H9 (cell line): ENCODE data around the gene TBC1D25. TPM values are rescaled to one million over a fixed set of nuclear protein-coding genes. Genes with fewer than 3 reads are reported as not detected.

Experiments used
- DNase-seq: peaks from one replicate; pipeline ENCODE4 v3.0.0-alpha.2; 2017
- H2AFZ ChIP-seq: one replicate; pipeline ENCODE4 v1.6.1; 2013; ENCODE audit warnings: mild to moderate bottlenecking, low read length, control low read depth, moderate library complexity
- H2AK5ac ChIP-seq: 2 replicates; pipeline ENCODE4 v1.6.1; 2013; ENCODE audit warnings: low read length, control low read depth, mixed read lengths; ENCODE audit not compliant: insufficient read length
- H2BK120ac ChIP-seq: one replicate; pipeline ENCODE4 v1.6.1; 2013; ENCODE audit warnings: low read depth, mild to moderate bottlenecking, low read length, control low read depth, inconsistent platforms; ENCODE audit not compliant: poor library complexity, severe bottlenecking
- H2BK12ac ChIP-seq: 2 replicates; pipeline ENCODE4 v1.6.1; 2013; ENCODE audit warnings: low read length, control low read depth, mixed read lengths, low read depth; ENCODE audit not compliant: insufficient read length
- H2BK15ac ChIP-seq: 2 replicates; pipeline ENCODE4 v1.6.1; 2013; ENCODE audit warnings: low read depth, low read length, control low read depth
- H2BK20ac ChIP-seq: one replicate; pipeline ENCODE4 v1.6.1; 2013; ENCODE audit warnings: low read depth, mild to moderate bottlenecking, low read length, control low read depth, inconsistent platforms; ENCODE audit not compliant: poor library complexity, severe bottlenecking
- H2BK5ac ChIP-seq: 2 replicates; pipeline ENCODE4 v1.6.1; 2013; ENCODE audit warnings: low read length, control low read depth, mixed read lengths; ENCODE audit not compliant: insufficient read length
- H3K14ac ChIP-seq: 2 replicates; pipeline ENCODE4 v1.6.1; 2013; ENCODE audit warnings: low read length, control low read depth; ENCODE audit not compliant: insufficient read depth
- H3K18ac ChIP-seq: 2 replicates; pipeline ENCODE4 v1.6.1; 2013; ENCODE audit warnings: low read depth, mild to moderate bottlenecking, mixed read lengths, low read length, control low read depth; ENCODE audit not compliant: insufficient read length
- H3K23ac ChIP-seq: 2 replicates; pipeline ENCODE4 v1.6.1; 2013; ENCODE audit warnings: low read length, control low read depth, mixed read lengths, low read depth; ENCODE audit not compliant: insufficient read length
- H3K23me2 ChIP-seq: 2 replicates; pipeline ENCODE4 v1.6.1; 2013; ENCODE audit warnings: low read depth, mild to moderate bottlenecking, mixed read lengths, low read length, control low read depth; ENCODE audit not compliant: insufficient read length, poor library complexity, severe bottlenecking
- H3K27ac ChIP-seq: 2 replicates; pipeline ENCODE4 v1.5.1; 2013; ENCODE audit warnings: low read length, control low read depth, mixed read lengths, low read depth; ENCODE audit not compliant: insufficient read length
- H3K27me3 ChIP-seq: 2 replicates; pipeline ENCODE4 v1.6.1; 2013; ENCODE audit warnings: low read length, control low read depth, inconsistent platforms; ENCODE audit not compliant: insufficient read depth
- H3K4ac ChIP-seq: 2 replicates; pipeline ENCODE4 v1.6.1; 2013; ENCODE audit warnings: low read depth, mild to moderate bottlenecking, control low read depth, inconsistent platforms, low read length, moderate library complexity
- H3K4me1 ChIP-seq: 2 replicates; pipeline ENCODE4 v1.6.1; 2013; ENCODE audit warnings: low read length, control low read depth, inconsistent platforms; ENCODE audit not compliant: insufficient read depth
- H3K4me2 ChIP-seq: 2 replicates; pipeline ENCODE4 v1.6.1; 2013; ENCODE audit warnings: low read length, control low read depth, mixed read lengths; ENCODE audit not compliant: insufficient read length, insufficient read depth
- H3K56ac ChIP-seq: 2 replicates; pipeline ENCODE4 v1.6.1; 2013; ENCODE audit warnings: low read depth, mild to moderate bottlenecking, mixed read lengths, low read length, control low read depth; ENCODE audit not compliant: insufficient read length
- H3K79me1 ChIP-seq: 2 replicates; pipeline ENCODE4 v1.6.1; 2013; ENCODE audit warnings: low read depth, mild to moderate bottlenecking, moderate library complexity, low read length, control low read depth, inconsistent platforms; ENCODE audit not compliant: insufficient read depth, poor library complexity, severe bottlenecking
- H3K79me2 ChIP-seq: 2 replicates; pipeline ENCODE4 v1.6.1; 2013; ENCODE audit warnings: low read length, control low read depth, inconsistent platforms; ENCODE audit not compliant: insufficient read depth
- H3K9ac ChIP-seq: 2 replicates; pipeline ENCODE4 v1.6.1; 2013; ENCODE audit warnings: low read length, control low read depth, mixed read lengths; ENCODE audit not compliant: insufficient read length; ENCODE audit errors: extremely low read depth
- H3K9me3 ChIP-seq: one replicate; pipeline ENCODE4 v1.6.1; 2013; ENCODE audit warnings: low read depth, low read length, inconsistent platforms; ENCODE audit not compliant: control insufficient read depth
- H3T11ph ChIP-seq: one replicate; pipeline ENCODE4 v1.6.1; 2013; ENCODE audit warnings: mild to moderate bottlenecking, low read length, control low read depth, inconsistent platforms
- H4K20me1 ChIP-seq: one replicate; pipeline ENCODE4 v1.6.1; 2013; ENCODE audit not compliant: control insufficient read depth, insufficient read length, insufficient read depth
- H4K5ac ChIP-seq: 2 replicates; pipeline ENCODE4 v1.6.1; 2013; ENCODE audit warnings: low read depth, mild to moderate bottlenecking, mixed read lengths, low read length, control low read depth; ENCODE audit not compliant: insufficient read length
- H4K8ac ChIP-seq: replicated peaks from 2 replicates; pipeline ENCODE4 v1.6.1; 2013; ENCODE audit warnings: low read length, control low read depth, mixed read lengths, low read depth; ENCODE audit not compliant: insufficient read length
- H4K91ac ChIP-seq: 2 replicates; pipeline ENCODE4 v1.6.1; 2013; ENCODE audit warnings: low read depth, mild to moderate bottlenecking, moderate library complexity, mixed read lengths, low read length, control low read depth; ENCODE audit not compliant: insufficient read length
- H3K27ac Mint-ChIP-seq, 3 experiments: 2 replicates in 2 of 3; 3 replicates in 1 of 3; pipeline ENCODE4 v1.8.0; 2020 to 2021; ENCODE audit warnings: mixed read lengths in 3 of 3, mild to moderate bottlenecking in 1 of 3, moderate library complexity in 1 of 3
- H3K27me3 Mint-ChIP-seq: 2 replicates; pipeline ENCODE4 v1.8.0; 2021; ENCODE audit warnings: low read depth, mild to moderate bottlenecking, moderate library complexity, mixed read lengths
- H3K36me3 Mint-ChIP-seq, 3 experiments: 2 replicates in 2 of 3; 3 replicates in 1 of 3; pipeline ENCODE4 v1.8.0; 2020 to 2021; ENCODE audit warnings: low read depth in 3 of 3, mixed read lengths in 3 of 3; ENCODE audit not compliant: insufficient read depth in 1 of 3
- H3K4me1 Mint-ChIP-seq, 2 experiments: 2 replicates each; pipeline ENCODE4 v1.8.0; 2020; ENCODE audit warnings: mixed read lengths in 2 of 2
- H3K4me3 Mint-ChIP-seq, 2 experiments: 2 replicates in 1 of 2; 3 replicates in 1 of 2; pipeline ENCODE4 v1.8.0; 2020 to 2021; ENCODE audit warnings: mild to moderate bottlenecking in 2 of 2, mixed read lengths in 2 of 2, moderate library complexity in 1 of 2
- H3K9me3 Mint-ChIP-seq, 2 experiments: 2 replicates in 1 of 2; 3 replicates in 1 of 2; pipeline ENCODE4 v1.8.0; 2020; ENCODE audit warnings: mild to moderate bottlenecking in 2 of 2, mixed read lengths in 2 of 2, moderate library complexity in 1 of 2
- WGBS: extraction: QIAGEN DNeasy Blood & Tissue Kit; methylation state at CpG from one replicate; pipeline ENCODE4 v1.1.7; 2013; ENCODE audit warnings: missing lambda C conversion rate, low lambda C conversion rate, mixed read lengths; ENCODE audit not compliant: insufficient read length; ENCODE audit errors: extremely low coverage; 5-methylcytosine and 5-hydroxymethylcytosine counted together
- total RNA-seq: library from RNA; stranded (reverse); gene quantifications from 2 replicates; pipeline ENCODE4 v1.2.1, GENCODE V29; 2021
- TF ChIP-seq, protein P1 (sequence below): fragments of 200-600 bp; sonication (generic); conservative IDR thresholded peaks from 3 replicates; pipeline ENCODE4 v1.8.0; 2021; ENCODE audit warnings: antibody characterized with exemption, mild to moderate bottlenecking

The TBC1D25 gene
- total RNA-seq, 1 experiment from 2014 or later = 10.2 TPM

DNA sequence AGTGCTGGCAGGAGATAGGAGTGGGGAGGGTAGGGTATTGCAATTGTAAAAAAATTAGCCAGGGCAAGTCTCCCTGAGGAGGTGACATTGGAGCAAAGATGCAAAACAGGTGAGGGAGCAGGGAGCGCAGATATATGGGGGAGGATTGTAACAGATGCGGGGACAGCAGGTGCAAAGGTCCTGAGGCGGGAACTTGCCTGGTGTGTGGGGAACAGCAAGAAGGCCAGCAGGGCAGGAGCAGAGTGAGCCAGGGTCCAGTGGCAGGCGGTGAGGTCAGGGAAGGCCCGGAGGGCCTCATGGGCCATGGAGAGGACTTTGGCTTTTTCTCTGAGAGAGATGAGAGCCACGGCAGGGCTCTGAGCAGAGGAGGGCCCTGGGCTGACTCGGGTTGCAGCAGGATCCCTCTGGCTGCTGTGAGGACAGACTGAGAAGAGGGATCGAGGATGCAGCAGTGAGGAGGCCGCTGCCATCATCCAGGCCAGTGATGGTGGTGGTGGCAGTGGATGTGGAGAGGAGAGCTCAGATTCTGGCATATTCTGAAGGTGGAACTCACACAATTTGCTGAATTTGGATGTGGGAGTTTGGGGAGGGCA lies 24.6 kb upstream of the TBC1D25 start:
- no peak overlapping the region for H2BK15ac ChIP-seq
- H2BK120ac ChIP-seq = no peak overlapping the region
- H4K8ac ChIP-seq = no peak overlapping the region
- no peak overlapping the region for H3K9ac ChIP-seq
- WGBS = no CpG with 5 or more reads among the region's 9 CpGs
- no peaks in the 10 kb centered on the region for H3K4me1 ChIP-seq
- H2AK5ac ChIP-seq = no peak overlapping the region
- H3K79me2 ChIP-seq = no peaks in the 10 kb centered on the region
- H2AFZ ChIP-seq = no peak overlapping the region
- H3K23ac ChIP-seq = no peak overlapping the region
- H3T11ph ChIP-seq = no peak overlapping the region
- H3K18ac ChIP-seq = no peak overlapping the region
- no peak overlapping the region for H3K4me3 Mint-ChIP-seq
- no peak overlapping the region for H4K5ac ChIP-seq
- no peak for DNase-seq
- no peaks in the 10 kb centered on the region for H4K20me1 ChIP-seq
- H3K23me2 ChIP-seq = no peaks in the 10 kb centered on the region
- no peak overlapping the region for H3K14ac ChIP-seq
- no peak overlapping the region for H2BK5ac ChIP-seq
- TF ChIP-seq, protein P1, sequence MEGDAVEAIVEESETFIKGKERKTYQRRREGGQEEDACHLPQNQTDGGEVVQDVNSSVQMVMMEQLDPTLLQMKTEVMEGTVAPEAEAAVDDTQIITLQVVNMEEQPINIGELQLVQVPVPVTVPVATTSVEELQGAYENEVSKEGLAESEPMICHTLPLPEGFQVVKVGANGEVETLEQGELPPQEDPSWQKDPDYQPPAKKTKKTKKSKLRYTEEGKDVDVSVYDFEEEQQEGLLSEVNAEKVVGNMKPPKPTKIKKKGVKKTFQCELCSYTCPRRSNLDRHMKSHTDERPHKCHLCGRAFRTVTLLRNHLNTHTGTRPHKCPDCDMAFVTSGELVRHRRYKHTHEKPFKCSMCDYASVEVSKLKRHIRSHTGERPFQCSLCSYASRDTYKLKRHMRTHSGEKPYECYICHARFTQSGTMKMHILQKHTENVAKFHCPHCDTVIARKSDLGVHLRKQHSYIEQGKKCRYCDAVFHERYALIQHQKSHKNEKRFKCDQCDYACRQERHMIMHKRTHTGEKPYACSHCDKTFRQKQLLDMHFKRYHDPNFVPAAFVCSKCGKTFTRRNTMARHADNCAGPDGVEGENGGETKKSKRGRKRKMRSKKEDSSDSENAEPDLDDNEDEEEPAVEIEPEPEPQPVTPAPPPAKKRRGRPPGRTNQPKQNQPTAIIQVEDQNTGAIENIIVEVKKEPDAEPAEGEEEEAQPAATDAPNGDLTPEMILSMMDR = no peak
- no peaks in the 10 kb centered on the region for H3K79me1 ChIP-seq
- H4K91ac ChIP-seq = no peak overlapping the region
- H3K27me3 ChIP-seq = no peaks in the 10 kb centered on the region
- H3K9me3 Mint-ChIP-seq = peaks cover 57 to 78% of the 10 kb centered on the region in 2 experiments
- H3K56ac ChIP-seq = no peak overlapping the region
- H3K4ac ChIP-seq = no peak overlapping the region
- H3K4me2 ChIP-seq = no peak overlapping the region
- H3K4me1 Mint-ChIP-seq = 0 out of 4 replicates have a peak, but pooled peaks cover 0 to under 1% of the 10 kb centered on the region in 2 experiments
- no peak overlapping the region for H2BK12ac ChIP-seq
- H2BK20ac ChIP-seq = no peak overlapping the region
- H3K36me3 Mint-ChIP-seq = peaks cover 20 to 29% (median 23%) of the 10 kb centered on the region in 3 experiments; a peak in 6 of 7 replicates
- H3K27me3 Mint-ChIP-seq = peaks cover 2% of the 10 kb centered on the region
- no peak overlapping the region for H3K27ac Mint-ChIP-seq
- H3K27ac ChIP-seq = no peak overlapping the region
- peaks cover 49% of the 10 kb centered on the region for H3K9me3 ChIP-seq
